ENCODE data around the gene RPTOR.

Gene RPTOR

DNA sequence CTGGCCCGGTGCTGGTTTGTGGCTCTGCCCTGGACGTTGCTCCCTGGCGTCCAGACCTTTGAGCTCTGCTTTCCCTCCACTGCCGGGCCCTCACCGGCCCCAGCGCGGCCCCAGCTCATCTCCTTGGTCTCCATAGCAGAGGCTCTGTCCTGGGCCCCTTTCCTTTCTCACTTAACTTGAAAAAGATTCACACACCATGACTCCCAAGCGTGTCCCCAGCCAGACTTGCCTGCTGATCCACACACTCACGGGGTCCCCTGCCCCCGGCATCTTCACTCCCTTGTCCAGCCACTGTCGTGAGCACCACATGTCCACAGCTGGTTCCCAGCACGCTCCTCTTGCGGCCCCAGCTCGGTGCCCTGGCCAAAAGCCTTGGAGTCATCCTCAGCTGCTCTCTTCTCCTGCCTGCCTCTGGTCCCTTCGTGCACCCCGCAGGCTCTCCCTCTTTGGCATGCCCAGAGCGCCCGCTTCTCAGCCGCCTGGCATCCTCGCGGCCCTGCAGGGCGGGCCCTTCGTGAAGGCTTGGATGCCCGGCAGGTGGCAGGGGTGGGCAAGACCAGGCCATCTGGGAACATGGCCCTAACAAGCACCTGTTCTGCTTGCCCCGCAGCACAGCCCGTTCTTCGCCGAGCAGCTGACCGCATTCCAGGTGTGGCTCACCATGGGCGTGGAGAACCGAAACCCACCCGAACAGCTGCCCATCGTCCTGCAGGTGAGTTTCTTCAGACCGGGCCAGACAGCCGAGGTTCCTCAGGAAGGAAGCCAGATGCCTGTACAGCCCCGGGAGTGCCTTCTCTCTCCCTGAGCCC, 301.4 kb downstream of the RPTOR start:
- TF ChIP-seq, protein P1, sequence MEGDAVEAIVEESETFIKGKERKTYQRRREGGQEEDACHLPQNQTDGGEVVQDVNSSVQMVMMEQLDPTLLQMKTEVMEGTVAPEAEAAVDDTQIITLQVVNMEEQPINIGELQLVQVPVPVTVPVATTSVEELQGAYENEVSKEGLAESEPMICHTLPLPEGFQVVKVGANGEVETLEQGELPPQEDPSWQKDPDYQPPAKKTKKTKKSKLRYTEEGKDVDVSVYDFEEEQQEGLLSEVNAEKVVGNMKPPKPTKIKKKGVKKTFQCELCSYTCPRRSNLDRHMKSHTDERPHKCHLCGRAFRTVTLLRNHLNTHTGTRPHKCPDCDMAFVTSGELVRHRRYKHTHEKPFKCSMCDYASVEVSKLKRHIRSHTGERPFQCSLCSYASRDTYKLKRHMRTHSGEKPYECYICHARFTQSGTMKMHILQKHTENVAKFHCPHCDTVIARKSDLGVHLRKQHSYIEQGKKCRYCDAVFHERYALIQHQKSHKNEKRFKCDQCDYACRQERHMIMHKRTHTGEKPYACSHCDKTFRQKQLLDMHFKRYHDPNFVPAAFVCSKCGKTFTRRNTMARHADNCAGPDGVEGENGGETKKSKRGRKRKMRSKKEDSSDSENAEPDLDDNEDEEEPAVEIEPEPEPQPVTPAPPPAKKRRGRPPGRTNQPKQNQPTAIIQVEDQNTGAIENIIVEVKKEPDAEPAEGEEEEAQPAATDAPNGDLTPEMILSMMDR (IDR thresholded peaks at IDR 0.05; ENCODE audit: low read depth, low read length), result no peak
- no peak overlapping the region for H3K4me3 ChIP-seq (ENCODE audit: low read depth, low read length)

DNA sequence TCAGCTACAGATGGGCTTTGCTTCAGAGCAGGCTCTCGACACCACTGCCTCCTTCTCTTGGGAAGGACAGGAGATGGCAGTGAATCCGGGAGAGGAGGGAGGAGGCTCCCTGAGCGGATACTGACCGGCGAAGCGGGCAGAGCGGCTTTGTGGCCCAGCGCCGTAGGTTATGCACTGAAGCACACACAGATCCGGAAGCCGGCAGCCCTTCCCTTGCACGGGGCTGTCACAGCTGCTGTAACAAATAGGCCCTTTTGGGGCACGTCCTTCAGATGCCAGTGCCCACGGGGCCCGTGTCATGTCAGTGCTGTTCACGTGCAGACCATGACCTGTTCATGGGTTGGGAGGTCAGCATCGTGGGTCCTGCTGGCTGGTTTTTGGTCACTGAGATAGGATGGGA, 302.3 kb downstream of the RPTOR start:
- H3K4me3 ChIP-seq (ENCODE audit: low read depth, low read length), result no peak overlapping the region
- TF ChIP-seq, protein P1 (IDR thresholded peaks at IDR 0.05; ENCODE audit: low read depth, low read length), result no peak

DNA sequence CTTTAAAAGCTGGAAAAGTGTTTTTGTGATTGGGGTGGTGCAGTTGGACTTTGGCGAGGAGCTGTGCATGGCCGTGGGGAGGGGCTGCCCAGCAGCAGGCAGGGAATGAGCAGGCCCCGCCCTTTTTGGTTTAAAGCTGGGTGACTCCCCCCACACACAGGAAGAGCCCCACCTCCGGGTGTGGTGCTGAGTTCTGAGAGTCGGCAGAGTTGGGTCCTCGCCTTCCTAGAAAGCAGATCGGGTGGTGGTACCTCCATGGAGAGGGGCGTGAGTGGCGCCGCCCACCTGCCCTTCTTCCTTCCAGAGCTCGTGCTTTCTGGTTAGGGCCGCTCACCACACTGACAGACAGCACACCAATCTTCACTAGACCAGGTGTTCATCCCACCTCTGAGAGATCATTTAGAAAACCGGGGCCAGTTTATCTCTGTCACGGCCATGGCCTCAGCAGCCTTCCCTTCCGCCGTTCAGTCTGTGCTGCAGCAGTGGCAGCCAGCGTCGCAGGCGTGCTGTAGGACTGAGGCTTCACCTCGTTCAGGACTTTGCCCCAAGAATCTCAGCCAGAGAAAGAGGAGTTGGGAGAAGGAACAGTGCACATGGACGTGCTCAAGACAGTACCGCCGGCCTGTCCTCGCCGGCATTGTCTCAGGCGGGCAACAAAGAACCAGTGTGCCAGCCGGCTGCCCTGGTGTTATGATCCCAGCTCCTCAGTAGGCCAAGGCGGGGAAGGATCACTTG, 303.0 kb downstream of the RPTOR start:
- TF ChIP-seq, protein P1 (IDR thresholded peaks at IDR 0.05; ENCODE audit: low read depth, low read length), result no peak
- H3K4me3 ChIP-seq (ENCODE audit: low read depth, low read length), result no peak overlapping the region

DNA sequence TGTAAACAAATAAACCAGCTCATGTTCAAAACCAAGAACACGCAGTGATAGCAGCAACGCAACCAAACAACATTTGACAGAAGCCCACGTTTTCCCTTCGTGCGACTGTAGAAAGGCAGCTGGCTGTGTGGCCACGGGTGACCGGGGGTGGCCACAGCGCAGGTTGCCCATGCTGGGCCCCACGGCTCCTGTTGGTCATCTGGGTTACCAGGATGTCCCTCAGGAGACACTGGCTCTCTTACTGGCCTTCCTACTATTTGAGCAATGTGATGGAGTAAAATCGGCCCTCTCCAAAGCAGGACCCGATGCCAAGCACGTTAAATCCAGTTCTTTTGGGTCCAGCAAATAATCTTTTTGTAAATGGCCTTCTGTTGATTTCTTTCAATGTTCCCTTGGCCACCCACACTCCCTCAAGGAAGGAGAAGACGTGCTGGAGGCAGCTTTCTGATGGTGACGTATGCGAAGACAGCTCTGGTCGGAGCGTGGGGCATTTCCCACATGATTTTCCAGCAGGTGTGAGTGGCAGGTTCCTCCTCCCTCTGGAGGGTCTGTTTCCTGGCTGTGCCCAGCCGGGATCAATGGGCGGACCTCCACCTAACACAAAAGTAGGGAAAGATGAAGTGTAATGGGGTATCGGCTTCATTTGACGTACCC, 303.9 kb downstream of the RPTOR start:
- TF ChIP-seq, protein P1 (IDR thresholded peaks at IDR 0.05; ENCODE audit: low read depth, low read length), result no peak
- no peak overlapping the region for H3K4me3 ChIP-seq (ENCODE audit: low read depth, low read length)

DNA sequence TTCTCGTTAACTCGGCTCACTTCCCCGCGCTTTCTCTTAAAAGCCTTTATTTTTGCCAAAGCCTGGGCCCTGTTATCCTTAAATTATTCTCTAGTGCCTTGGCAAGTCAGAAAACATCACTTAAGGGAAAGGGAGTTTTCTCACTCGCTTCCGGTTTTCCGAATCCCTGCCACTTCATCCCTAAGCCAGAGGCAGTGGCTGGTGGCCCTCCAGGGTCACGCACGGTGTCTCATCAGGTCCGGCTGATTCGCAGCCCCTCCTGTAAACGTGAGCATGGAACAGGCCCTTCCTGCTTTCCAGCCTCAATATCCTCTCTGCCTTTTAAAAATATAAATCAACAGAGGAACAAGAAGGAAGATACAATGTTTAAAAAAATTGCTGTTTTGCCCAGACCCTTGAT, 304.5 kb downstream of the RPTOR start:
- H3K4me3 ChIP-seq (ENCODE audit: low read depth, low read length), result no peak overlapping the region
- TF ChIP-seq, protein P1 (IDR thresholded peaks at IDR 0.05; ENCODE audit: low read depth, low read length), result no peak

DNA sequence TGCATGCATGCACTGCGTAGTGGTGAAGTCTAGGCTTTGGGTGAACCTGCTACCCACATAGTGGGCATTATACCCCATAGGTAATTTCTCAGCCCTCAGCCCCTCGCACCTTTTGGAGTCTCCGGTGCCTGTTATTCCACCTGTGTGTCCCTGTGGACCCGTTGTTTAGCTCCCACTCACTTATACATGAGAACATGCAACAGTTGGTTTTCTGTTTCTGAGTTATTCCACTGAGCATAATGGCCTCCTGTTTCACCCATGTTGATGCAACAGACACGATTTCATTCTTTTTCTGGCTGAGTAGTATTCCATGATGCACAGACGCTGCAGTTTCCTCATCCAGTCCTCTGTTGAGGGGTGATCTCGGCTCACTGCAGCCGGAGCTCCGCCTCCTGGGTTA, 305.5 kb downstream of the RPTOR start:
- TF ChIP-seq, protein P1 (IDR thresholded peaks at IDR 0.05; ENCODE audit: low read depth, low read length), result no peak
- H3K4me3 ChIP-seq (ENCODE audit: low read depth, low read length), result no peak overlapping the region
